SJCRH30 (cell line): ENCODE data around the gene STT3A. TPM values are rescaled to one million over a fixed set of nuclear protein-coding genes. Genes with fewer than 3 reads are reported as not detected.

ENCODE experiments used
- DNase-seq, 2 experiments: peaks; one replicate each; pipeline ENCODE4 v3.0.0-alpha.2; 2015 to 2020
- H3K27ac ChIP-seq: fragments of 250-450 bp; sonication (Bioruptor Pico); 2 replicates; pipeline ENCODE4 v1.5.1; 2020; ENCODE audit warnings: mild to moderate bottlenecking, moderate library complexity
- H3K27me3 ChIP-seq: fragments of 250-450 bp; sonication (Bioruptor Pico); 2 replicates; pipeline ENCODE4 v1.5.1; 2020; ENCODE audit warnings: mild to moderate bottlenecking, moderate library complexity
- H3K36me3 ChIP-seq: fragments of 250-450 bp; sonication (Bioruptor Pico); 2 replicates; pipeline ENCODE4 v1.5.1; 2020; ENCODE audit warnings: mild to moderate bottlenecking, moderate library complexity
- H3K4me1 ChIP-seq: fragments of 250-450 bp; sonication (Bioruptor Pico); 2 replicates; pipeline ENCODE4 v1.5.1; 2020; ENCODE audit warnings: mild to moderate bottlenecking, moderate library complexity
- H3K4me3 ChIP-seq: fragments of 250-450 bp; sonication (Bioruptor Pico); 2 replicates; pipeline ENCODE4 v1.5.1; 2020; ENCODE audit warnings: mild to moderate bottlenecking, moderate library complexity
- H3K9me3 ChIP-seq: fragments of 250-450 bp; sonication (Bioruptor Pico); replicated peaks from 2 replicates; pipeline ENCODE4 v1.5.1; 2020; ENCODE audit warnings: mild to moderate bottlenecking, moderate library complexity
- total RNA-seq: library from RNA; depleted of rRNA; stranded (reverse); fragments of >200 nt; shearing (Covaris generic); gene quantifications from 2 replicates; pipeline ENCODE4 v1.2.3, GENCODE V29; 2014; rRNA removed

Gene STT3A
- total RNA-seq, result 102 and 104 TPM in 2 replicates

DNA sequence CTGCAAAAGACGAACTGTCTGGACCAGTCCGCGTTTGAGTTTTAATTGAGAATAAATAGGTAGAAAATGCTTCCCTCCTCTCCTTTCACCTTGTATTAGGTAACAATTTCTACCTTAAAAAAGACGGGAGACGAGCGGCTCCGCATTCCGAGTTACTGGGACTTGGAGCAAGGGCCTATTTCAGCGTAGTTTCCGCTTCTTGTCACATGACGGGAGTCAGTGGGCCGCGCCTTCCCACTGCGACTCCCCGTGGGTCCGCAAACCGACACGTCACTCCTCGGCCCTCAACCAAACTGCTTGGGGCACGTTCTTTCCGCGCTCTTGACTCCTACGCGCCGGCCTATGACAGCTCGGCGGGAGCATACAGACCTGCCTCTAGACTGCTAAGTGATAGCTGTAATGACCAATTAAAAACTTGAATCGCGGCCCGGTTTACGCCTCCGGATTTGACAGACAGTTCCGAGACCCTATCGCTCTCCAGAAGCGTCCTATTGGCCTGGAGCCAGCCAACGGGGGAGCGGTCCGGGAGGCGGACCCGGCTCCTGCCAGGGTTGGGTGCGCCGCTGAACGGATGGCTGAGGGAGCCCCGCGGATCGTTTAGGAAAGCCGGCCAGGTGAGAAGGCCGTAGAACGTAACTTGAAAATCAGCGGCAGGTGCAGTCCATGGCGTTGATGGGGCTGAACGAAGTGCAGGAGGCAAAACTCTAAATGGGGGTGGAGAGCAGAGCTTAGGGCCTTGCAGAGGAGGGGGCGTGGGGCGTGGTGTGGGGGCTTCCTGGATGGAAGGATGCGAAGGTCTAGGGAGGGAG is at the start of gene STT3A:
Gene STT3A, plus strand, starts transcription at position 548 of the 809 bp plus-strand sequence. CDS start 3,064 bp downstream, outside the sequence.
- DNase-seq, result peak; percentile 96 to 97
- Histone ChIP-seq H3K9me3 (no peaks in the 10 kb centered on the region), H3K27me3 (no peaks in the 10 kb centered on the region), H3K4me1 (no peaks in the 10 kb centered on the region), H3K4me3 (peak within 1 kb of the TSS; percentile 74), H3K27ac (peak within 1 kb of the TSS; percentile 68), H3K36me3 (peaks cover 7% of the 10 kb centered on the region)

DNA sequence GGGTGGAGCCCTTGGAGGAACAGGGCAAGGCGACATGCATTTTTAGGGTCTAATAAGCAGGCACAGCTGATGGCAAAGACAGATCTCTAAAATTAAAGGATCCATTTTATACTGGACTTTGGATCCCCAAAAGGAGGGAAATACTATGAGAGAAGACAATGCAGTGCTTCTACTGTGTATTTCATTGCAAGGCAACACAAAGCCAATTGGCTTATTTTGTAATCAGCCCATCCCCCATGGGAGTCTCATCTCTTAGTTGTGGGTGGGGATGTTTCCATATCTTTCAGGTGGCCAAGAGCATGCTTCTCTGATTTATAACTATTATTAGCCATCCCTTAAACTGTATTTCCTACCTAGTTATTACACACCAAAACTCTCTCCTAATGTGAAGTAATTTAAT is 41.9 kb upstream of the STT3A start:
- Histone ChIP-seq H3K4me3 (no peak overlapping the region), H3K4me1 (no peaks in the 10 kb centered on the region), H3K27ac (no peak overlapping the region), H3K9me3 (no peaks in the 10 kb centered on the region), H3K27me3 (no peaks in the 10 kb centered on the region), H3K36me3 (no peaks in the 10 kb centered on the region)
- no peak for DNase-seq

DNA sequence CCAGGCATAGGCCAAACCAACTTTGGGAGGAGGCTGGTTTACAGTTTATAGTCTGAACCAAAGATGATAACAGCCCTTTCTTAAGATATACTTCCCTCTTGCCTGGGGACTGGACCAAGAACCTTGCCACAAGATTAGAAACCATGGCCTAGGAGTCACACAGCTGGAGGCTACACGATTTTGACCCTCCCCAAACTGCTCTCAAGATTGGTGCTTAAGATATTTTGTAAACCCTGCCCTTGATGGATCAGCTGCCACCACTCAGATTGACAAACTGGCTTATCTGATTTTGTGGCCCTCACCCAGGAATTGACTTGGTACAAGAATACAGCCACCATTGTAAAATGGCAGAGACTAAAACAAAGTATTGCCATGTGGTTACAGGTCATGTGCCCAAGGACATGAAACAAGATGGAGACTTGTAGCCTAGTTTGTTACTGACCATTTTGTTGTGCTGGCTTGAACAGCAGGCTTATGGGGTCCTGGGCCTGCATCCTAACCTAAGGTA is 40.8 kb upstream of the STT3A start:
- H3K27ac ChIP-seq, result no peak overlapping the region
- H3K36me3 ChIP-seq, result no peaks in the 10 kb centered on the region
- H3K9me3 ChIP-seq, result no peaks in the 10 kb centered on the region

DNA sequence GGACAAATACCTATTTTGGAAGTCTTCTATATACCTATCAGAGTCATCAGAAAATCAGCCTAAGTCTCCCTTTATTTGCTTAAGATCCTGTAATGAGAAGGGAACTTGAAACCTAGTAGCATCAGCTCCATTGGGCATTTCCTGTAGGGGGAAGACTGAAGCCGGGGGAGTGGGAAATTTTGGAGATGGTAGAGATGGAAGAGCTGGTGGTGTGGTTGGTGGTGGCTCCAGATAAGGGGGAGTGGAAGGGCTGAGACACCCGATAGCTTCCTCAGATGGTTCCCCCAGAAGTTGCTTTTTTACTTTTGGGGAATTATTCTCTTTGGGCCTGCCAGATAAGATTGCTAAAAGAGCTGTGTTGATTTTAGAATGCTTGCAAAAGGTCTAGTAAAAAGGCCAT is 39.7 kb upstream of the STT3A start:
- no peaks in the 10 kb centered on the region for H3K36me3 ChIP-seq
- no peak overlapping the region for H3K27ac ChIP-seq
- no peak overlapping the region for H3K4me3 ChIP-seq
- H3K4me1 ChIP-seq, result no peaks in the 10 kb centered on the region
- DNase-seq, result no peak
- H3K9me3 ChIP-seq, result no peaks in the 10 kb centered on the region
- no peaks in the 10 kb centered on the region for H3K27me3 ChIP-seq

More for the DNA sequence above, 40.8 kb upstream of the STT3A start:
- DNase-seq, result no peak
- Histone ChIP-seq H3K4me1 (no peaks in the 10 kb centered on the region), H3K27me3 (no peaks in the 10 kb centered on the region), H3K4me3 (no peak overlapping the region)

DNA sequence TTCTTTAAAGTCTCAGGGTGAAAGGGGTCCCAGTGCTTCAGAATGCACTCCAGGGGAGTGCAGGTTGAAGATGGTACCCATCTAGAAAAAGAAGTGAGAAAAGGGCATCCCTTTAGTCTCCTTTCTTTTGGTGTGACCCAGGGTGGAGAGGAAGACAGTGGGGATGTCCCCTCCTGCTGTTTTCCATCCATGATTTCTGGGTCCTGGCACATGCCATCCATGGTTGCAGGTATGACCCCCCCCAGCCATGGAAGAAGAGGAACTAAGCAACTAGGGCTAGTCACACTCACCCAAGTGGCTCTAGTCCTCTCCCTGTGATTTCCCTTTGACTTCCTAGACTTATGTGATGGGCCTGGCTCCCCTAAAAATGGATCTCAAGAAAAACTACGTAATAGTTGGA is 39.3 kb upstream of the STT3A start:
- H3K4me1 ChIP-seq, result no peaks in the 10 kb centered on the region
- no peak for DNase-seq
- H3K27ac ChIP-seq, result no peak overlapping the region
- H3K27me3 ChIP-seq, result no peaks in the 10 kb centered on the region
- H3K4me3 ChIP-seq, result no peak overlapping the region
- H3K36me3 ChIP-seq, result no peaks in the 10 kb centered on the region
- no peaks in the 10 kb centered on the region for H3K9me3 ChIP-seq

DNA sequence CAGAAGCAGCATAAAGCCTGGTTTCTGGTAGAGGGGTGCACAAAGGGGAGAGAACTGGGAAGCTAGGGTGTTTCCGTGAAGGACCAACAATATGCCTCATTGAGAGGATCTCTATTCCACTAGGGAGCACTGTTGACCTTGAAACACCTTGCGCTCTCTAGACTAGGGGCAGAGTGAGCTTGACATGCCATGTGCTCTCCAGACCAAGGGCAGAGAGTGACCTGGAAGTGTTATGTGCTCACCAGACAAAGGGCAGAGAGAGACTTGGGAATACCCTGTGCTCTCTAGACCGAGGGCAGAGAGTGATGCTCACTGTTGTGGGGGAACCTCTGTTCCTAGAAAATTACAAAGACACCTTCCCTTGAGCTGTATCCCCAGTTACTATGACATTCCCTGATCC is 38.6 kb upstream of the STT3A start:
- no peak overlapping the region for H3K27ac ChIP-seq
- H3K9me3 ChIP-seq, result no peaks in the 10 kb centered on the region
- no peaks in the 10 kb centered on the region for H3K4me1 ChIP-seq
- no peaks in the 10 kb centered on the region for H3K27me3 ChIP-seq
- DNase-seq, result no peak
- no peaks in the 10 kb centered on the region for H3K36me3 ChIP-seq
- H3K4me3 ChIP-seq, result no peak overlapping the region

DNA sequence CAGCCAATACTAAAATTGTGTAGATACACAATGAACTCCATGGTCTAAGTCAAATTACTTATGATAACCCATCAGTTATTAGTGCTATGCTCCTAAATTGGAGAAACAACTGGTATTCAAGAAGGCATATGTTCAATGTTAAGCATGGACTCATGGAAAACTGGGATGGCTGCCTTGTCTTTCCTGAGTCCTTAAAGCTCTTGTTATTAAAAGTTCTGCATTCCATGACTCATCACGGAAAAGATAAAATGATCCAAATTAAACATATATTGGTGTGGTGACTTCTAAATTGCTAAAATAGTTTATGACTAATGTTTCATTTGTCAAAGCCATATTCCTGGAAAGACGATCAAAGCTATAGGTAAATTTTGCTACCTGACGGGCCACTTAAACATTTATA is 32.8 kb upstream of the STT3A start:
- Histone ChIP-seq H3K9me3 (no peaks in the 10 kb centered on the region), H3K4me1 (no peaks in the 10 kb centered on the region), H3K27ac (no peak overlapping the region), H3K4me3 (no peak overlapping the region), H3K27me3 (no peaks in the 10 kb centered on the region), H3K36me3 (no peaks in the 10 kb centered on the region)
- DNase-seq, result no peak

DNA sequence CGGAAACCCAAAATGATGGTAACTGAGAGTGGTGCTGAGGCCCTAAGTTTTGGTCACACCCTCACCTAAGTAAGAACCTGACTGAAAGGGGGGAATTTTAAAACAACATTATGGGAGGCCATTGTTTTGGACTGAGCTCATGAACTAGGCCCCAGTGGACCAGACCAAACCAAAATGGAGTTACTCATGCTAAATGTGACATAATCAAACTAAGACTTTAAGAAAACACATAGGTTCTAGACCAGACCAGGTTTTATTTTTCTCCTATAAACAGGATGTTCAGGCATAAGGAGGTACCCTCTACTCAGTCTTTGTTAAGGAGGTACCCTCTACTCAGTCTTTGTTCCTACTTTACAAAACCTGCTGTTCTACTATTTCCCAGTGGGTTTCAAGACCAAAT is 30.7 kb upstream of the STT3A start:
- no peak for DNase-seq
- Histone ChIP-seq H3K4me1 (no peaks in the 10 kb centered on the region), H3K36me3 (no peaks in the 10 kb centered on the region), H3K9me3 (no peaks in the 10 kb centered on the region), H3K27me3 (no peaks in the 10 kb centered on the region), H3K4me3 (no peak overlapping the region), H3K27ac (no peak overlapping the region)

DNA sequence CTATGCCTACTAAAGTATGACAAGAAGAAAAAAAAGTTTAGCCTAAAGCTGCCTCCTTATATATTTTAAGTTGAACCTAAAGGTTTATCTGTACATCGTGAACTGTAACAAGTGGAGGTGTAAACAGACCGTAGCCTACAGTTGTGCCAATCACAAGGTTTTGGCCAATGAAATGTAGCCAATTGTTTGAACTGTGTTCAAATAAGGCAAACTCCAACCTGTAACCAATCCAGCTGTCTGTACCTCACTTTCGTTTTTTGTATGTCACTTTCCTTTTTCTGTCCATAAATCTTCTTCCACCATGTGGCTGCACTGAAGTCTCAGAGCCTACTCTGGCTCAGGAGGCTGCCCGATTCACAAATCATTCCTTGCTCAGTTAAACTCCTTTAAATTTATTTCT is 30.2 kb upstream of the STT3A start:
- H3K36me3 ChIP-seq, result no peaks in the 10 kb centered on the region
- no peak overlapping the region for H3K27ac ChIP-seq
- H3K4me1 ChIP-seq, result no peaks in the 10 kb centered on the region
- no peaks in the 10 kb centered on the region for H3K27me3 ChIP-seq
- no peak overlapping the region for H3K4me3 ChIP-seq
- no peak for DNase-seq
- H3K9me3 ChIP-seq, result no peaks in the 10 kb centered on the region

DNA sequence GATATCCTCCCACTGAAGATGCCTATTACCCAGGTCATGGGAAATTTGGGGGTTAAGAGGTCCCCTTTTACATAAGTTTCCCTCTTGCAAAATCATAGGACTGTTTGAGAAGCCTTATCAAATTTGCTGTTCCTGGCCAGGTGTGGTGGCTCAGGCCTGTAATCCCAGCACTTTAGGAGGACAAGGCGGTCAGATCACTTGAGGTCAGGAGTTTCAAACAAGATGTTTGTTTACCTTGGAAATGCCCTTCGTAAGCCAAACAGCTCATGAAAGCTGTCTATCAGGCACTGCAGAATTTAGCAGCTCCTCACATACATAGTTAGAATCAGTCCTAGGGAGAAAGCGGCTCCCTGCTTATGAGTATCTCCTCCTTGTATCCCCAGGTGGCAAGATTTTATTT is 28.3 kb upstream of the STT3A start:
- H3K27ac ChIP-seq, result no peak overlapping the region
- no peak overlapping the region for H3K4me3 ChIP-seq
- no peaks in the 10 kb centered on the region for H3K27me3 ChIP-seq
- H3K4me1 ChIP-seq, result no peaks in the 10 kb centered on the region; the same call in 1 of the 2 replicates
- no peak for DNase-seq
- no peaks in the 10 kb centered on the region for H3K36me3 ChIP-seq
- H3K9me3 ChIP-seq, result no peaks in the 10 kb centered on the region

DNA sequence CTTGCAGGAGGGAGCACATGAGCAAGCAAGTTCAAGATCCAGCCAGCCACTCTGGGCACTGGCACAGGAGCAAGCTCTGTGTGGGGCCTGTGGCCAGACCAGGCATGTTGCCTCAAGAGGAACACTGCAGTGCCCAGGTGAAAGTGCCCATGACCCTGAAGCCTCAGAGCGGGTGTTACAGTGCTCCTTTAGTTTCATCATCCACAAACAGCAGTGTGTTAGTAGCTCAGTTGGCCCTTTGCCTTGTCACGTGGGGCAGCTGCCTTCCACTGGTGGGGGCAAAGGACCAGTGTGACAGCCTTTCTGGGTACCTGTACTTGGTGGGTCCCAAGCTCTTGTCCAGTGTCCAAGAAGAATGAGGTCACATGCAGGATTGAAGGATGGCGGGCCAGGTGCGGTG is 26.4 kb upstream of the STT3A start:
- H3K4me1 ChIP-seq, result peaks cover 7% of the 10 kb centered on the region
- no peaks in the 10 kb centered on the region for H3K9me3 ChIP-seq
- no peaks in the 10 kb centered on the region for H3K36me3 ChIP-seq
- H3K27me3 ChIP-seq, result no peaks in the 10 kb centered on the region
- H3K27ac ChIP-seq, result no peak overlapping the region
- H3K4me3 ChIP-seq, result no peak overlapping the region
- no peak for DNase-seq

DNA sequence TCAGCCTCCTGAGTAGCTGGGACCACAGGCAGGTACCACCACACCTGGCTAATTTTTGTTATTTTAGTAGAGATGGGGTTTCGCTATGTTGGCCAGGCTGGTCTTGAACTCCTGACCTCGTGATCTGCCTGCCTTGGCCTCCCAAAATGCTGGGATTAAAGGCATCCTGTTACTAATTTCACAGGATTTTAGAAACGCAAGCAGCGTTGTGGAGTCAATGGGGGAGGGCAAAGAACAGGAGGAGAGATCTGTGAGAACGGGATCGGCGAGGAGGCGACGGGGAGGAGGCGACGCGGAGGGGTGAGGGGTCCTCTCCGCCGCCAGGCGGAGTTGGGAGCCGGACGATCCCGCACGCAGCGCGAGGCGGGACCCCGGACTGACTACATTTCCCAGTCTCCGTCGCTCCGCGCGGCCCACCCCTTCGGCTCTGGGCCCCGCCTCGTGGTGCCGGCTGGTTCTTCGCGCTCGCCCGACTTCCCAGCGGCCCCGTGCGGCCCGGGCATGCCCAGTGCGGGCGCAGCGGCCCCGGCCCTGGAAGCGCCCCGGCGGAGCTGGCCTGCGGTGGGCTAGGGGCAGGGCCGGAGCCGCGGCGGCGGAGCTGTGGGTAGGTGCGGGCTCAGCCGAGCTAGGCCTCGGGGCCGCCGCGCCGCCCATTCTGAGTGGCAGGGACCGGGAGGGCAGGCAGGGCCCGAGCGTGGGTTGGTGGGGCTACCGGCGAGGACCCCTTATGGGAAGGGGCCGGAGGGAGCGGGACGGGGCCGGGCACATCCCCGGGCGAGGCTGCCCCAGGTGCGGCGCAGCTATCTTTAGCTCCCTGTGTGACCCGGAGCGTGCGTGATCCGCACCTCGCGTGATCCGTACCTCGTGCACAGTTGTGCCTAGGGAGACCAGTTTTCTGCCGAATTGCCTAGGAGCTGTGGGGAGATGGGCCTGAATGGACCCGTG is 23.4 kb upstream of the STT3A start, which contains the start of gene EI24:
Gene EI24, plus strand, starts transcription at position 508 of the 945 bp plus-strand sequence. CDS start 3,051 bp downstream, outside the sequence.
- Histone ChIP-seq H3K27ac (peak within 1 kb of the TSS; percentile 60), H3K4me1 (peaks cover 7% of the 10 kb centered on the region), H3K9me3 (no peaks in the 10 kb centered on the region), H3K36me3 (peaks cover 3% of the 10 kb centered on the region; the same call in 1 of the 2 replicates), H3K27me3 (no peaks in the 10 kb centered on the region), H3K4me3 (peak within 1 kb of the TSS; percentile 90)
- DNase-seq, result peak; percentile 89 to 90

DNA sequence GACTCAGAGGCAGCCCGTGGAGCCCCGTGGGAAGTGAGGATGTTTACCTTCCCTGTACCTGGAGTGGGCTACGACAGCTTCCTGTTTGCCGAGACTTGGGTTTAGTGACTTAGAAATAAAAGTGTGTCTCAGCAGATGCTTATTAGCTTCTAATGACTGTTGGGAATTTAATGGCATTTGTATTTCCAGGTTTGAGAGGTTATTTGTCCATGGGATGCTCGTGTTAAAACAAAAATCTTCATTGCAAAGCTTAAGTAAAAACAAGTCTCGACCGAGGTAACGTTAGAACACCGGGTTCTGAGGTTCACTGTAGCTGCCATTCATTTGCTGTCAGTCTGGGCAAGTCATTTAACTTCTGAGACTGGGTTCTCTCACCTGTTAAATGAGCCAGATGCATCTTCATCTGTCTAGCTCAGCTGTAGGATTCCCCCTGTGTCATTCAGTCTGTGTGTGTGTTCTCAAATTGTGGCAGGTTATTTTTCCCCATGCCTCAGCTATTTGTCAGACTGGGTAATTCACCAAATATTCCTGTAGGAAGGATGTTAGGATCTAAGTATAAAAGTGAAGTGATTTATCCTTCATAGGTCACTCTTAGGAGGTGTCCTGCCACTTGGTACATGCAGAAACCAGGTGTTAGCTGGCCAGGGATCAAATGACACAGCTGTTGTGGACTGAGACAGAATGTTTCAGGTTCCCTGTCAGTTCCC is 22.6 kb upstream of the STT3A start:
- peaks cover 3% of the 10 kb centered on the region; the same call in 1 of the 2 replicates for H3K36me3 ChIP-seq
- H3K4me3 ChIP-seq, result peak overlapping the region; percentile 90
- peak in 1 of 2 experiments; percentile 22 for DNase-seq
- no peaks in the 10 kb centered on the region for H3K9me3 ChIP-seq
- H3K4me1 ChIP-seq, result peaks cover 7% of the 10 kb centered on the region
- no peaks in the 10 kb centered on the region for H3K27me3 ChIP-seq
- peak overlapping the region; percentile 60 for H3K27ac ChIP-seq

DNA sequence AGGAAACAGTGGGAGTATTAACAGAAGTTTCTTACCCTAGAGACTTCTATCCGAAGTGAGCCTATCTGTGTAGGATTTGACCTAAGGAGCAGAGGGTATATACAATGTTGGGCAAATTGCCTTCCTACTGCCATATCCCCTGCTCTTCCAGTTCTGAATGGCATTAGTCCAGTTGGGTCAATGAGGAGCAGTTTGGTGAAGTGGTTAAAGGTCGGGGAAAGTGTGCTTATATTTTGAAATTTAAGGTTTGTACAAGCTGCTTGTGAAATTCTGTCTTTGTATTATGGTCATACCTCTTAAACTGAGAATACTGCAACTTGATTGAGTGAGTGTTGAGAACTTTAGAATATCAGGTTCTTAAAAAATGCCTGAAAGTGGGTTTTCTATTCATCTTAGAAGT is 21.7 kb upstream of the STT3A start:
- no peak overlapping the region for H3K4me3 ChIP-seq

More for the DNA sequence above, 21.7 kb upstream of the STT3A start:
- no peaks in the 10 kb centered on the region for H3K27me3 ChIP-seq
- no peaks in the 10 kb centered on the region for H3K9me3 ChIP-seq
- peaks cover 3% of the 10 kb centered on the region; the same call in 1 of the 2 replicates for H3K36me3 ChIP-seq
- DNase-seq, result no peak
- peaks cover 7% of the 10 kb centered on the region for H3K4me1 ChIP-seq
- H3K27ac ChIP-seq, result no peak overlapping the region
